ENCODE data around the gene ETFDH.

ETFDH gene

DNA sequence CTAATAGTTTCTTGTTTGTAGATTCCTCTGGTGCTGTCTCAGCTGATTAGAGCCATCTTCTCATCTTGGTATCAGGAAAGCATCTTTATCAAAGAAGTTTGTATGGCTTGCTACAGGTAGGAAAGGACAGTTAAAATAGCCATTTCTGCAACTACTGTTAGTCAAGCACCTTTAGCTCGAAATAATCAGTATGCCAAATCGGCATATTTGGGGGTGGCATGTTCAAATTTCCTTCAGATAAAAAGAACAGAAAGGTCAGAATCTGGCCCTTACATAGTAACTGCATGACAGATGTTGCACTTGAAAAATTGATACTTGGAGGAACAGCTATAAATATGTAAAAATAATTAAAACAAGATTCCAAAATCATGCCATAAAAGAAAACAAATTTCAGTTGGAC lies 5.2 kb upstream of the ETFDH start:
- DNase-seq (ENCODE audit: low read depth), result no peak
- TF ChIP-seq, protein P1, sequence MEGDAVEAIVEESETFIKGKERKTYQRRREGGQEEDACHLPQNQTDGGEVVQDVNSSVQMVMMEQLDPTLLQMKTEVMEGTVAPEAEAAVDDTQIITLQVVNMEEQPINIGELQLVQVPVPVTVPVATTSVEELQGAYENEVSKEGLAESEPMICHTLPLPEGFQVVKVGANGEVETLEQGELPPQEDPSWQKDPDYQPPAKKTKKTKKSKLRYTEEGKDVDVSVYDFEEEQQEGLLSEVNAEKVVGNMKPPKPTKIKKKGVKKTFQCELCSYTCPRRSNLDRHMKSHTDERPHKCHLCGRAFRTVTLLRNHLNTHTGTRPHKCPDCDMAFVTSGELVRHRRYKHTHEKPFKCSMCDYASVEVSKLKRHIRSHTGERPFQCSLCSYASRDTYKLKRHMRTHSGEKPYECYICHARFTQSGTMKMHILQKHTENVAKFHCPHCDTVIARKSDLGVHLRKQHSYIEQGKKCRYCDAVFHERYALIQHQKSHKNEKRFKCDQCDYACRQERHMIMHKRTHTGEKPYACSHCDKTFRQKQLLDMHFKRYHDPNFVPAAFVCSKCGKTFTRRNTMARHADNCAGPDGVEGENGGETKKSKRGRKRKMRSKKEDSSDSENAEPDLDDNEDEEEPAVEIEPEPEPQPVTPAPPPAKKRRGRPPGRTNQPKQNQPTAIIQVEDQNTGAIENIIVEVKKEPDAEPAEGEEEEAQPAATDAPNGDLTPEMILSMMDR (conservative IDR thresholded peaks at IDR 0.05; ENCODE audit: low read depth, low read length), result no peak
- no peak overlapping the region for H3K4me3 ChIP-seq (ENCODE audit: low read depth, low read length)

DNA sequence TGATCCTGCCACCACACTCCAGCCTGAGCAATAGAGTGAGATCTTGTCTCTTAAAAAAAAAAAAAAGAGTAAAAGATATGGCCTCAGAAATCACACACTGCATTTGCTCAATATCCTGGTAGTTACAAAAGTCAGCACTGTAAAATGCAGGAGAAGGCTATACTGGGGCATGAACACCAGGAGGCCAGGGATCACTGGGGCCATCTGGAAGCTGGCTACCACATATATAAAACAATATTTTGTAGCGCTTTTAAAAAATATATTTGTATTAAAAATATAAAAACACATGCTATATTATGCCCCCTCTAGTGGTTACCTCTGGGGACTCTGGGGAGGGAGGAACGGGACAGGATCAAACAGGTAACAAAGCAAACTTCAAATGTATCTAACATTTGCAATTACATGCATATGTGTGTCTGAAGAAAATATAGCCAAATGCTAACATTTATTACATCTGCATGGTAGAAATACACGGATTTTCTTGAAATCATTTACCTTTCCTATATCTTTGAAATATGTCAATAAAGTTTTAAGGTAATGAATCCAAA lies 4.4 kb upstream of the ETFDH start:
- TF ChIP-seq, protein P1 (conservative IDR thresholded peaks at IDR 0.05; ENCODE audit: low read depth, low read length), result peak; percentile 71
- no peak overlapping the region for H3K4me3 ChIP-seq (ENCODE audit: low read depth, low read length)
- DNase-seq (ENCODE audit: low read depth), result peak; percentile 53

DNA sequence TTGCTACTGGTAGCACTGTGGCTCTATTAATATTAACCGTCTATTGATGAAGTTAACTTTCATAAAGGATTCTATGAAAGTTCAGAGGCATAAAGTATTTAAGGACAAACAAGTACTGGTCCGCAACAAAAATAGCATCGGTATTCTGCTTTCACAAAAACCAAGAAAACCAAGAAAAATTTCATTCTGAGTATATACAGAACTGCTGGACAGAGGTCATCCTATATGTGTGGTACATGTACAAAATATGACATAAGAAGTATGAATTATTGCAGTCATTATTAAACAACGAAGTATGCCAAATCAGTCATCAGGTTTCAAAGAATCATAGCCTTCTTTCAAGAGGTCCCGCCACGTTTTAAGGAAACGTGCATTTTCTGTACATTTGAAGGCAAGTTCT lies 2.8 kb upstream of the ETFDH start:
- no peak overlapping the region for H3K4me3 ChIP-seq (ENCODE audit: low read depth, low read length)
- DNase-seq (ENCODE audit: low read depth), result no peak
- TF ChIP-seq, protein P1 (conservative IDR thresholded peaks at IDR 0.05; ENCODE audit: low read depth, low read length), result no peak

DNA sequence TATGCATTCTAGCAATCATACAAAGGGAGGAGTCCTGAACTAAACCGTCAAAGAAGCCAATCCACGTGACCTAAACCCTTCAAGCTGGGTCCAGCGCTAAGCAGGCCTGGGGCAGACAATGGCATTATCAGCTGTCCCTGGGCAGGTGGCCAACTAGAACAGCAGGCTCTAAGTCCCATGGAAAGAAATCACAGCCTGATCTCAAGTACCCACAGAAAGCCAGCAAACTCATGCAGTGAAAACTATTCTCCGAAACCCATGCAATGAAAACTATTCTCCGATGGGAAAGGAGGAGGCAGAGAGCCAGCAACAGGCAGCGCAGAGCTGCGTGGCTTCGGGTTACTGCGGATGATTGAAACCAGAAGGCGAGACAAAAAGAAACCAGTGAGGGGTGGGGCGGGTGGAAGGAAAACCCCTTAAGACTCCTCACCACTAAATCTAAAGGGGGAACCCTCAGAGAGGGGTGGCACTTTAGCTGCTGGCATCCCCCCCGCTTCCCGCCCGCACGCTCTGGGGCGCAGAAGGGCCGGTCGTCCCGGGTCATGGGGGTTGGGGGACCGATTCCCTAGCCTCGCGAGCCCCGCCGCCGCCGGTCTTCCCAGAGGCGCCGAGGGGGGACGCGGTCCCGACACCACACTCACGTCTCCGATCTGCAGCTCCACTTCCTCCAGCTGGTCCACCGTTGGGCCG lies 976 bp upstream of the ETFDH start:
- DNase-seq (ENCODE audit: low read depth), result peak; percentile 84
- peak overlapping the region; percentile 92 for H3K4me3 ChIP-seq (ENCODE audit: low read depth, low read length)
- TF ChIP-seq, protein P1 (conservative IDR thresholded peaks at IDR 0.05; ENCODE audit: low read depth, low read length), result no peak

DNA sequence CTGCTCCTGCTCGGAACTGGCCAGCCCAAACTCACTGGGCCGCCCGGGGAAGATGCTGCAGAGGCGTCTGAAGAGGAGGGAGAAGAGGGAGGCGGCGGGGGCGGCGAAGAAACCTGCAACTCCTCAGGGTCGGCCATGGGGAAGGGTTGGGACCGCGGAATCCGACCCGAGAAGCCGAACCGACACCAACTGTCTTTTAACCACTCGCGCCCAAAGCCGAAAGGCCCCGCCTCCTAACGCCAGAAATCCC lies 506 bp upstream of the ETFDH start, which contains the start of gene C4orf46:
Gene C4orf46, minus strand, starts transcription at position 223 of the 250 bp plus-strand sequence. Its CDS starts 86 bp downstream, at position 137.
- TF ChIP-seq, protein P1 (conservative IDR thresholded peaks at IDR 0.05; ENCODE audit: low read depth, low read length), result no peak
- DNase-seq (ENCODE audit: low read depth), result no peak
- peak within 1 kb of the TSS; percentile 92 for H3K4me3 ChIP-seq (ENCODE audit: low read depth, low read length)

DNA sequence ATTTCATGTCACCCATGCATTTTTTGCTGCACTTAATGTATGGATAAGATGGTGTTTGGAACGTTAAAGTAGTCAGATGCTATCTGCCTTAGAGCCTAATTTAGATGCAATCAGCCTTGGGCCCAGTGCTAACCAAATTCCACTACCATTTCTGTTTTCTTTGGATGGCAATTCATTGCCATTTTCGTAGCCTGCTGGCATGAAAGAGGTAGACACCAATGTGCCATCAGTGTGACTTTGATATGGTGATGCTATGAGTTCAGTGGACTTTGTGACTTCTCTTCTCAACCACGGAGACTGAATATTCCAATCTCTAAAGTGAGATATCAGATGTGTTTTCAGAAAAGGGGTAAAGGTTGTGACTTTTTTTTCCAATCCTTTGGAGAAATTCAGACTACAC lies 1.5 kb downstream of the ETFDH start:
- TF ChIP-seq, protein P1 (conservative IDR thresholded peaks at IDR 0.05; ENCODE audit: low read depth, low read length), result no peak
- no peak for DNase-seq (ENCODE audit: low read depth)
- no peak overlapping the region for H3K4me3 ChIP-seq (ENCODE audit: low read depth, low read length)

DNA sequence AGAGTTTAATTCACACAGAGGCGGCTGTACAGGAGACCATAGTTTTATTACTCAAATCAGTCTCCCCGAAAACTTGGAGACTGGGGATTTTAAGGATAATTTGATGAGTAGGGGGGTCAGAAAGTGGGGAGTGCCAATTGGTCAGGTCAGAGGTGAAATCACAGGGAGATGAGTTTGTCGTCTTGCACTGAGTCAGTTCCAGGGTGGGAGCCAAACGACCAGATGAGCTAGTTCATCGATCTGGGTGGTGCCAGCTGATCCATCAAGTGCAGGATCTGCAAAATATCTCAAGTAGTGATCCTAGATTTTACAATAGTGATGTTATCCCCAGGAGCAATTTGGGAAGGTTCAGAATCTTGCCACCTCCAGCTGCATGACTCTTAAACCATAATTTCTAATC lies 4.0 kb downstream of the ETFDH start:
- TF ChIP-seq, protein P1 (conservative IDR thresholded peaks at IDR 0.05; ENCODE audit: low read depth, low read length), result no peak
- H3K4me3 ChIP-seq (ENCODE audit: low read depth, low read length), result no peak overlapping the region
- no peak for DNase-seq (ENCODE audit: low read depth)

Data from choroid plexus epithelial cell (primary cell).